GM19438 (cell line): ENCODE results near the gene CYP2A7.
"Not testable (repeated sequence)": the region's sequence is repeated elsewhere in the genome, so short reads cannot be mapped to it uniquely, and the experiment has no call there.

Source experiments
- ATAC-seq: cut with Tn5 transposase; IDR thresholded peaks from one replicate; pipeline ENCODE4 v1.9.1; 2021; ENCODE audit warnings: low read depth; ENCODE audit not compliant: unreplicated experiment

Gene CYP2A7

DNA sequence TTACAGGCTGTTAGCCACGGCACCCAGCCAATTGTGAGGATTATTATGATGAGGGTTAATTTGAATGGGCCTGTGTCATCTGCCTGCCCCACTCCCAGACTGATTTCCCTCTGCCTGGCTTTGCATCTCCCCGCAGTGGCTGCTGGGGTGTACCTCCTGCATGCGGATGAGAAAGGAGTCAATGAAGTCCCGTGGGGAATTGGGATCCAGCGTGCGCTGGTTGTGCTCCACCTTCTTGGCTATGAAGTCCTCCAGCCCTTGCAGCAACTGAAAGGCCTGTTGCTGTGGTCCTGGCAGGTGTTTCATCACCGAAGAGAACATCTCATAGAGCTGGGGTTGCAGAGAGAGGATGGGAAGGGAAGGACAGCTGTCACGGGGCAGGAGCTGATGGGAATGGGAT is 35.3 kb downstream of the CYP2A7 start:
- not testable (repeated sequence) for ATAC-seq

DNA sequence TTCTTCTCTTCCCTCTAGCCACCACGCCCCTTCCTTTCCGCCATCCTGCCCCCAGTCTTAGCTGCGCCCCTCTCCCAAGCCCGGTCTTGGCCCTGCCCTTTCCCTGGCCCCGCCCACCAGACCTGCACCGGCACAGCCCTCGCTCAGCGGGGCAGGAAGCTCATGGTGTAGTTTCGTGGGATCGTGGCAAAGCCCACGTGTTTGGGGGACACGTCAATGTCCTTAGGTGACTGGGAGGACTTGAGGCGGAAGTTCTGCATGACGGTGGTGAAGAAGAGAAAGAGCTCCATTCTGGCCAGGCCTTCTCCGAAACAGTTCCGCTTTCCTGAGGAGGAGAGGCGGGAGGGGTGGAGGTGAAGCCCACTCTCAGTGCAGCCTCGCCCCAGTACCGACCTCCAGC is 38.4 kb downstream of the CYP2A7 start:
- not testable (repeated sequence) for ATAC-seq

GRCh38 chr19:40842997-40843652 is 38.9 kb downstream of the CYP2A7 start:
- not testable (repeated sequence) for ATAC-seq

DNA sequence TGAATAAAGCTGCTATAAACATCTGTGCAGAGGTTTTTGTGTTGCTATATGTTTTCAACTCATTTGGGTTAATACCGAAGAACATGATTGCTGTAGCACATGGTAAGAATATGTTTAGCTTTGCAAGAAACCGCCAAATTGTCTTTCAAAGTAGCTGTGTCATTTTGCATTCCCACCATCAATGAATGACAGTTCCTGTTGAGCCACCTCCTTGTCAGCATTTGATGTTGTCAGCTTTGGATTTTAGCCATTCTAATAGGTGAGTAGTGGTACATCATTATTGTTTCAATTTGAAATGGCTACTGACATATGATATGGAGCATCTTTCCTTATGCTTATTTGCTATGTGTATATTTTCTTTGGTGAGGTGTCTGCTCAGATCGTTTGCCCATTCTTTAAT is 40.0 kb downstream of the CYP2A7 start:
- not testable (repeated sequence) for ATAC-seq

- ATAC-seq = not testable (repeated sequence)
These were observed 43.6 kb downstream of the CYP2A7 start for GRCh38 chr19:40838477-40838876.

DNA sequence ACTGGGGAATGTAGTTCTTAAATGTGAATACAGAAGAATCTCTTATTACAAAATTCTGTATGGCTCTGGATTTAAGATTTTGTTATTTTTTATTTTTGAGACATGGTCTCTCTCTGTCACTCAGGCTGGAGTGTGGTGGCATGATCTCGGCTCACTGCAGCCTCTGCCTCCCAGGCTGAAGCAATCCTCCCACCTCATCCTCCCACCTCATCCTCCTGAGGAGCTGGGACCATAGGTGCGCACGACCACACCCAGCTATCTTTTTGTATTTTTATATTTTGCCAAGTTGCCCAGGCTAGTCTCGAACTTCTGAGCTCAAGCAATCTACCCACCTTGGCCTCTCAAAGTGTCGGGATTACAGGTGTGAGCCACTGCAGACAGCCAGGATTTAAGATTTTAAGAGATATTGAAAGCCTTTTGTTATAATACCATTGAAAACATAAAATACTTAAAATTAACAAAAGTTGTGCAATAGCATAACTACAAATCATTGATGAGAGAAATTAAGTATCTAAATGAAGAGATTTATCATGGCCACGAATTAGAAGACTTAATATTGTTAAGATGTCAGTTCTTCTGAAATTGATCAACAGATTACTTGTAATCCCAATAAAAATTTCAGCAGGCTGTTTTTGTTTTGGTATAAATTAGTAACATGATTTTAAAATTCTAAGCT is 45.1 kb downstream of the CYP2A7 start:
- ATAC-seq = no peak

- ATAC-seq = not testable (repeated sequence)
These were observed 48.1 kb downstream of the CYP2A7 start for GRCh38 chr19:40833728-40834533.

- ATAC-seq = not testable (repeated sequence)
These were observed 49.6 kb downstream of the CYP2A7 start for GRCh38 chr19:40832431-40832790.

DNA sequence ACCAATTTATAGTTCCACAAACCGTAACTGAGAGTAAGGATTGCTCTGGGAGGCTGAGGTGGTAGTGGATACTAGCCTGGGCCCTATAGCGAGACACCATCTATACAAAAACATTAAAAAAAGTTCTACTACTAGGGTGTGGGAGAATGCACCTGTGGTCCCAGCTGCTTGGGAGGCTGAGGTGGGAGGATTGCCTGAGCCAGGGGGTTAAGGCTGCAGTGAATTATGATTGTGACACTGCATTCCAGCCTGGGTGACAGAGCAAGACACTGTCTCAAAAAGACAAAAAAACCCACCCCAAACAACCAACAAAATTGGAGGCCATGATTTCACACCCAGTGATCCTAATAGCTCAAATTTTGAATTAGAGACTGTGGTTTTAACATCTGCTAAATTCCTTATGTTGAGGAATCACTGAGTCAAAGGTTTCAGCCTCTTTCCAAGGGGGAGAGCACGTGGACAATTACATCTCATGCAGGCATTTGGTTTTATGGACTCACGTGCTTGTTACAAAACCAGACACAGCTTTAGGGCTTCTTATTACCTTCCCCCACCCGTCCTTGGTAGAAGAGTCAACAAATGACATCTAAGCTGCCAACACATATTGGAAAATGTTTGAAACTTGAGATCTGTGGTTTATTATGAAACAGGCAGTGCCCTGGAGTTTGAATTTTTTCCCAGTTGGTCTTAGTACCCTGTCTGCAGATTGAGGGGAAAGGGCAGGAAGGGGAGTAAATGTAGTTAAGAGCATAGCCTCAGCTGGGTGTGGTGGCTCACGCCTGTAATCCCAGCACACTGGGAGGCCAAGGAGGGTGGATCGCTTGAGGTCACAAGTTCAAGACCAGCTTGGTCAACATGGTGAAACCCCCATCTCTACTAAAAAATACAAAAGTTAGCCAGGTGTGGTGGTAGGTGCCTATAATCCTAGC is 50.3 kb downstream of the CYP2A7 start:
- ATAC-seq = no peak

- ATAC-seq = not testable (repeated sequence)
These were observed 51.3 kb downstream of the CYP2A7 start for GRCh38 chr19:40830741-40831140.

DNA sequence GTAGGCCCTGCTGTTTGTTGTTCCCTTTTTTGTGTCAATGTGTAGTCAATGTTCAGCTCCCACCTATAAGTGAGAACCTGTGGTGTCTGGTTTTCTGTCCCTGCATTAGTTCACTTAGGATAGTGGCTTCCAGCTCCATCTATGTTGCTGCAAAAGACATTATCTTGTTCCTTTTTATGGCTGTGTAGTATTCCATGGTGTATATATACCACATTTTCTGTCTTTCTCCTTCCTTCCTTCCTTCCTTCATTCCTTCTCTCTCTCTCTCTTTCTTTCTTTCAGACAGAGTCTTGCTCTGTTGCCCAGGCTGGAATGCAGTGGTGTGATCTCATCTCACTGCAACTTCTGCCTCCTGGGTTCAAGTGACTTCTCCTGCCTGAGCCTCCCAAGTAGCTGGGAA is 52.8 kb downstream of the CYP2A7 start:
- ATAC-seq = no peak

GRCh38 chr19:40827386-40828247 is 54.4 kb downstream of the CYP2A7 start:
- ATAC-seq = no peak

DNA sequence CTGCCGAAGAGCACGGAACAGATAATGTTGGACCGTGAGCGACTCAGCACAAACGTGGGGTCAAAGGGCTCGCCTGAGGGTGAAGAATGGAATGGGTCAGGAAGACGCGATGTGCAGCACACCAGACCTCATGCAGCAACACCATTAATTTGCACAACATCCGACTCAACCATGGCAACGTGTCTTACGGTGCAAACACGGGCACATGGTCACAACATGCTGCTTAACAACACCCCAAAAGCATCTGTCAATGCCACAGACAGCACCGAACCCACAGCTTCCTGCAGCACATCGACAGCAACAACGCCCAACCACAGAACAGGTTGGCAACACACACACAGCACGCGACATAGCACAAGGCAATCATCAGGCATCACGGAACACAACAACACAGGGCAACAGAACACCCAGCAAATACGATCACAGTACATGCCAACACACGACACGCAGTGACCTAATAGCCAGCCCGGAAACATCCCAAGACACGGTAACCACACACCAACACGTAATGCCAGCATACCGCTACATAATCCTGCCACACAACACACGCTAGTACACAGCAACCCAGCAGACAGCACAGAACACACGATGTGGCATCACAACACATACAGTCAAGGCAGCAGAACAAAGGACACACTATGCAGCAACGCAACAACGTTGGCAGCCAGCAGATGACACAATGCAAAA is 55.2 kb downstream of the CYP2A7 start:
- not testable (repeated sequence) for ATAC-seq

DNA sequence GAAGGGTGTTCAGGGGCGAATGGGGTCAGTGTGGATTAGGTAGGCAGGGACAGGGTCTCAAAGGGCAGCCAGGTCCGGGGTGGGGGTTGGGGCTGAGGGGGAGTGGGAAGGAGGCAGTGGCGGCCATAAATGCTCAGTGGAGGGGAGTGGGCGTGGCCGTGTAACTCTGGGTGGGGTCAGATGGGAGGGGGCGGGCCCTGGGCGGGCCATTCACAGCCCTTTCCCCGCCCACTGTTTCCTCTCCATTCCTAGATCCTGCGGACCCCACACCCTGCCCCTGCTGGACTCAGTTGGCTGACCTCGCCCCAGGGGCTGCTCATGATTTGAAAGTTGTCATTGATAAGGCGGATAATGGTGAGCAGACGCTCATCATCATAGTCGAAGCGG is 55.7 kb downstream of the CYP2A7 start:
- ATAC-seq = not testable (repeated sequence)

DNA sequence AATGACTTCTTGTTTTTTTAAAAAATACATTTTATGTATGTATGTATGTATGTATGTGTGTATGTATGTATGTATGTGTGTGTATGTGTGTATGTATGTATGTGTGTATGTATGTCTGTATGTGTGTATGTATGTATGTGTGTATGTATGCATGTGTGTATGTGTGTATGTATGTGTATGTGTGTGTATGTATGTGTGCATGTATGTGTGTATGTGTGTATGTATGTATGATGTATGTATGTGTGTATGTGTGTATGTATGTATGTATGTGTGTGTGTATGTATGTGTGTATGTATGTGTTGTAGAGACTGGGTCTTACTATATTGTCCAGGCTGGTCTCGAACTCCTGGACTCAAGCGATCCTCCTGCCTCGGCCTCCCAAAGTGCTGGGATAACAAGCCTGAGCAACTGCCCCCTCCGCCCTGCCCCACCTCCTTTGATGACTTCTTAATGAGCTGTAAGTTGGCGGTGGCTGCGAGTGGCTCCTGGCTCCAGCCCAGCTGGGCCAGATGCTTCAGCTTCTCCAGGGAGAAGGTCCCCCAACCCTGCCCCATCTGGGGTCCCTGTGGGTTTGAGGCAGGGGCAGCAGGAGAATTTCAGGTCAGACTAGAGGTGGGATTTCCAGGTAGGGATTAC is 56.5 kb downstream of the CYP2A7 start:
- not testable (repeated sequence) for ATAC-seq
